K562 (cell line): ENCODE results near the gene CCDC78. TPM values are rescaled to one million over a fixed set of nuclear protein-coding genes. Genes with fewer than 3 reads are reported as not detected.

Source experiments
- CTBP1 ChIP-seq: fragments of 450-650 bp; IDR thresholded peaks from 2 replicates; pipeline ENCODE4 v1.6.1; 2016; ENCODE audit warnings: borderline replicate concordance
- CTCFL ChIP-seq: IDR thresholded peaks from 2 replicates; pipeline ENCODE4 v1.6.1; 2011; ENCODE audit warnings: borderline replicate concordance, low read depth, mild to moderate bottlenecking, moderate library complexity, low read length; ENCODE audit not compliant: insufficient read depth, poor library complexity, severe bottlenecking
- HNRNPUL1 ChIP-seq: fragments of 200-400 bp; formaldehyde crosslinking; IDR thresholded peaks from 2 replicates; pipeline ENCODE4 v1.6.1; 2017; ENCODE audit warnings: low read length
- MAZ ChIP-seq, 2 experiments: fragments of 450-650 bp in 1 of 2; sonication (generic) in 1 of 2; formaldehyde crosslinking; IDR thresholded peaks in 1 of 2; conservative IDR thresholded peaks in 1 of 2; 2 replicates each; pipeline versions ENCODE4 v1.4.0 to v1.5.0; 2020; ENCODE audit warnings: mild to moderate bottlenecking in 1 of 2, missing genetic modification reagents in 1 of 2
- MTA3 ChIP-seq: fragments of 450-650 bp; formaldehyde crosslinking; IDR thresholded peaks from 2 replicates; pipeline ENCODE4 v1.6.1; 2017; ENCODE audit warnings: mild to moderate bottlenecking, borderline replicate concordance
- POLR2G ChIP-seq: fragments of 200-400 bp; formaldehyde crosslinking; IDR thresholded peaks from 2 replicates; pipeline ENCODE4 v1.6.1; 2017; ENCODE audit warnings: low read depth, mild to moderate bottlenecking, antibody characterized with exemption, low read length, moderate library complexity
- RBM25 ChIP-seq: fragments of 200-400 bp; formaldehyde crosslinking; IDR thresholded peaks from 2 replicates; pipeline ENCODE4 v1.6.1; 2018; ENCODE audit warnings: low read length, low read depth, moderate library complexity; ENCODE audit not compliant: severe bottlenecking
- ZBTB11 ChIP-seq, 3 experiments: fragments of 200-800 bp in 1 of 3; fragments of 250-450 bp in 1 of 3; fragments of 450-650 bp in 1 of 3; sonication (Bioruptor Pico) in 1 of 3; sonication (Bioruptor generic) in 1 of 3; formaldehyde crosslinking in 1 of 3; IDR thresholded peaks; 2 replicates each; pipeline versions ENCODE4 v1.6.1 to v1.8.0; 2016 to 2022; ENCODE audit warnings: mild to moderate bottlenecking in 2 of 3, missing genetic modification characterization in 2 of 3, missing compliant biosample characterization in 1 of 3, moderate library complexity in 1 of 3
- ZBTB7A ChIP-seq: IDR thresholded peaks from 2 replicates; pipeline ENCODE4 v1.6.1; 2011; ENCODE audit warnings: low read depth, mild to moderate bottlenecking, low read length, moderate library complexity, borderline replicate concordance; ENCODE audit not compliant: control insufficient read depth
- ZFP91 ChIP-seq: sonication (generic); formaldehyde crosslinking; IDR thresholded peaks from 2 replicates; pipeline ENCODE4 v1.8.0; 2022; ENCODE audit warnings: mild to moderate bottlenecking, missing genetic modification reagents
- polyA plus RNA-seq, 8 experiments: library from polyadenylated mRNA; depleted of rRNA in 4 of 8; stranded (reverse) in 5 of 8; unstranded in 3 of 8; fragments of >200 nt; fragmentation: Nextera tagmentation in 2 of 8; fragmentation: Illumina TruSeq in 1 of 8; extraction: Ambion mirVana in 2 of 8; extraction: Trizol in 1 of 8; gene quantifications; 2 replicates each; pipeline versions ENCODE4 v1.2.1 to v1.2.3, GENCODE V29; 2011 to 2014; ENCODE audit warnings: inconsistent platforms in 1 of 8, missing spikeins in 1 of 8
- total RNA-seq, 7 experiments: library from RNA; depleted of rRNA in 6 of 7; stranded (reverse); fragments of >200 nt in 6 of 7; fragmentation: Illumina TruSeq in 2 of 7; extraction: Trizol in 2 of 7; gene quantifications; 2 replicates each; pipeline versions ENCODE4 v1.2.1 to v1.2.3, GENCODE V29; 2011 to 2021; ENCODE audit warnings: low replicate concordance in 1 of 7

Gene CCDC78
- total and polyA plus RNA-seq, 9 of the 15 experiments (the other 6 are each of a cell fraction or from before 2014, with no cell fraction given): 0.24 to 17.7 (median 2.9) TPM

GRCh38 chr16:715477-716199 is 10.6 kb downstream of the CCDC78 start (continued):
- peak; percentile 96 for TF ChIP-seq CTBP1
- peak; percentile 42; the same call in 1 of the 2 replicates for TF ChIP-seq MTA3
- TF ChIP-seq CTCFL: peak; percentile 19
- TF ChIP-seq RBM25: peak; percentile 14
- TF ChIP-seq HNRNPUL1: no peak
- TF ChIP-seq ZBTB11 (CRISPR knock-in tag; IDR thresholded peaks at IDR 0.05): peak in 1 of 3 experiments; percentile 43; a peak in 1 of 6 replicates
- TF ChIP-seq ZFP91 (CRISPR knock-in tag): no peak
- TF ChIP-seq ZBTB7A: peak; percentile 75; the same call in 1 of the 2 replicates
- peak; percentile 56 for TF ChIP-seq POLR2G
- TF ChIP-seq MAZ (CRISPR knock-in tag; conservative IDR thresholded peaks at IDR 0.05 in 1 of 2, IDR thresholded peaks at IDR 0.05 in 1 of 2): peak in 1 of 2 experiments; percentile 65; a peak in 2 of 4 replicates
